Epithelial cell of alveolus of lung (primary cell): ENCODE data around the gene DNLZ. TPM values are rescaled to one million over a fixed set of nuclear protein-coding genes. Genes with fewer than 3 reads are reported as not detected.

Source experiments
- total RNA-seq: library from RNA; depleted of rRNA; stranded (reverse); fragments of >200 nt; gene quantifications from 2 replicates; pipeline ENCODE4 v1.2.1, GENCODE V29; 2015

Gene DNLZ
- total RNA-seq: 23.0 and 29.3 TPM in 2 replicates

GRCh38 chr9:136363106-136363948 is at the start of gene DNLZ:
DNLZ (minus strand) TSS chr9:136363744; CDS start chr9:136363714, 30 bp downstream.

GRCh38 chr9:136410500-136411287 is 47.1 kb upstream of the DNLZ start, which contains the start of the genes ENTR1 and PMPCA:
ENTR1 (minus strand) TSS chr9:136410614; CDS start chr9:136410397, 217 bp downstream.
PMPCA (plus strand) TSS chr9:136410658; CDS start chr9:136410669, 11 bp downstream.

GRCh38 chr9:136400038-136400834 is 36.7 kb upstream of the DNLZ start, which contains the start of gene SNAPC4:
SNAPC4 (minus strand) TSS chr9:136400170; CDS start chr9:136398428, 1,742 bp downstream.

GRCh38 chr9:136373300-136374182 is 10.0 kb upstream of the DNLZ start, which contains the start of gene CARD9:
CARD9 (minus strand) TSS chr9:136373669; CDS start chr9:136372078, 1,591 bp downstream.

GRCh38 chr9:136327304-136327974 is 36.1 kb downstream of the DNLZ start, which contains the start of gene GPSM1:
GPSM1 (plus strand) TSS chr9:136327539; CDS start chr9:136327696, 157 bp downstream.

Other genes starting within 250 kb of the DNLZ start
- 30.8 and 37.5 TPM in 2 replicates for gene TMEM250, start 244.9 kb downstream of the DNLZ start, total RNA-seq
- gene LHX3, start 158.6 kb downstream of the DNLZ start, total RNA-seq: not detected in 2 replicates
- 10.6 and 17.2 TPM in 2 replicates for gene QSOX2, start 117.9 kb downstream of the DNLZ start, total RNA-seq
- gene CCDC187, start 59.6 kb downstream of the DNLZ start, total RNA-seq: not detected in 2 replicates
- 53.4 and 71.6 TPM in 2 replicates for gene GPSM1, start 36.2 kb downstream of the DNLZ start, total RNA-seq
- 1.2 and 4.7 TPM in 2 replicates for gene CARD9, start 9.9 kb upstream of the DNLZ start, total RNA-seq
- 6.1 and 7.3 TPM in 2 replicates for gene SNAPC4, start 36.4 kb upstream of the DNLZ start, total RNA-seq
- gene ENTR1, start 46.9 kb upstream of the DNLZ start, total RNA-seq: 30.3 and 40.9 TPM in 2 replicates
- gene PMPCA, start 46.9 kb upstream of the DNLZ start, total RNA-seq: 41.2 and 54.3 TPM in 2 replicates
- 6.3 and 10.0 TPM in 2 replicates for gene INPP5E, start 76.1 kb upstream of the DNLZ start, total RNA-seq
- 46.7 and 58.1 TPM in 2 replicates for gene SEC16A, start 119.3 kb upstream of the DNLZ start, total RNA-seq
- gene NOTCH1, start 182.3 kb upstream of the DNLZ start, total RNA-seq: 11.7 and 13.7 TPM in 2 replicates